ENCODE results near the gene AFP.

GRCh38 chr4:73434311-73434710 lies 1.7 kb upstream of the AFP start:
- TF ChIP-seq, protein P1, sequence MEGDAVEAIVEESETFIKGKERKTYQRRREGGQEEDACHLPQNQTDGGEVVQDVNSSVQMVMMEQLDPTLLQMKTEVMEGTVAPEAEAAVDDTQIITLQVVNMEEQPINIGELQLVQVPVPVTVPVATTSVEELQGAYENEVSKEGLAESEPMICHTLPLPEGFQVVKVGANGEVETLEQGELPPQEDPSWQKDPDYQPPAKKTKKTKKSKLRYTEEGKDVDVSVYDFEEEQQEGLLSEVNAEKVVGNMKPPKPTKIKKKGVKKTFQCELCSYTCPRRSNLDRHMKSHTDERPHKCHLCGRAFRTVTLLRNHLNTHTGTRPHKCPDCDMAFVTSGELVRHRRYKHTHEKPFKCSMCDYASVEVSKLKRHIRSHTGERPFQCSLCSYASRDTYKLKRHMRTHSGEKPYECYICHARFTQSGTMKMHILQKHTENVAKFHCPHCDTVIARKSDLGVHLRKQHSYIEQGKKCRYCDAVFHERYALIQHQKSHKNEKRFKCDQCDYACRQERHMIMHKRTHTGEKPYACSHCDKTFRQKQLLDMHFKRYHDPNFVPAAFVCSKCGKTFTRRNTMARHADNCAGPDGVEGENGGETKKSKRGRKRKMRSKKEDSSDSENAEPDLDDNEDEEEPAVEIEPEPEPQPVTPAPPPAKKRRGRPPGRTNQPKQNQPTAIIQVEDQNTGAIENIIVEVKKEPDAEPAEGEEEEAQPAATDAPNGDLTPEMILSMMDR (IDR thresholded peaks at IDR 0.05), result peak; percentile 60
- TF ChIP-seq EZH2phosphoT487 (IDR thresholded peaks at IDR 0.05), result no peak
